NCI-H1417 (cell line): ENCODE data around the gene ADAMTS13.
A peak's percentile ranks its signal among the peaks of the same experiment; 100 is the strongest.

Experiments
- DNase-seq, 3 experiments: peaks; one replicate each; lab custom pipeline; 2025; lab: John Stamatoyannopoulos, UW

Gene ADAMTS13

GRCh38 chr9:133490201-133490681, 68.1 kb downstream of the ADAMTS13 start:
- DNase-seq: peak in 1 of 3 experiments; percentile 20

- DNase-seq: no peak
Measured at GRCh38 chr9:133490865-133491655, 68.9 kb downstream of the ADAMTS13 start.

GRCh38 chr9:133491656-133491925, 69.4 kb downstream of the ADAMTS13 start:
- DNase-seq: no peak

- peak in 1 of 3 experiments; percentile 20 for DNase-seq
Measured at GRCh38 chr9:133492061-133493021, 70.2 kb downstream of the ADAMTS13 start.

GRCh38 chr9:133493428-133493827, 71.3 kb downstream of the ADAMTS13 start:
- DNase-seq: no peak

GRCh38 chr9:133493845-133494540, 71.8 kb downstream of the ADAMTS13 start:
- no peak for DNase-seq

GRCh38 chr9:133494636-133495326, 72.6 kb downstream of the ADAMTS13 start:
- DNase-seq: no peak

GRCh38 chr9:133495327-133496293, 73.4 kb downstream of the ADAMTS13 start:
- no peak for DNase-seq

GRCh38 chr9:133496861-133497842, 75.0 kb downstream of the ADAMTS13 start:
- DNase-seq: no peak

- no peak for DNase-seq
Measured at GRCh38 chr9:133499132-133499891, 77.1 kb downstream of the ADAMTS13 start.

GRCh38 chr9:133499892-133500270, 77.7 kb downstream of the ADAMTS13 start:
- no peak for DNase-seq

GRCh38 chr9:133502112-133502511, 79.9 kb downstream of the ADAMTS13 start:
- DNase-seq: no peak

GRCh38 chr9:133505186-133505830, 83.1 kb downstream of the ADAMTS13 start:
- DNase-seq: no peak

GRCh38 chr9:133505901-133506652, 83.9 kb downstream of the ADAMTS13 start:
- no peak for DNase-seq

GRCh38 chr9:133506653-133507038, 84.5 kb downstream of the ADAMTS13 start:
- peak in 1 of 3 experiments; percentile 10 for DNase-seq

- DNase-seq: no peak
Measured at GRCh38 chr9:133507246-133507965, 85.2 kb downstream of the ADAMTS13 start.

GRCh38 chr9:133508046-133508445, 85.9 kb downstream of the ADAMTS13 start:
- no peak for DNase-seq
